ENCODE data around the gene PRSS22.

- TF ChIP-seq, protein P1, sequence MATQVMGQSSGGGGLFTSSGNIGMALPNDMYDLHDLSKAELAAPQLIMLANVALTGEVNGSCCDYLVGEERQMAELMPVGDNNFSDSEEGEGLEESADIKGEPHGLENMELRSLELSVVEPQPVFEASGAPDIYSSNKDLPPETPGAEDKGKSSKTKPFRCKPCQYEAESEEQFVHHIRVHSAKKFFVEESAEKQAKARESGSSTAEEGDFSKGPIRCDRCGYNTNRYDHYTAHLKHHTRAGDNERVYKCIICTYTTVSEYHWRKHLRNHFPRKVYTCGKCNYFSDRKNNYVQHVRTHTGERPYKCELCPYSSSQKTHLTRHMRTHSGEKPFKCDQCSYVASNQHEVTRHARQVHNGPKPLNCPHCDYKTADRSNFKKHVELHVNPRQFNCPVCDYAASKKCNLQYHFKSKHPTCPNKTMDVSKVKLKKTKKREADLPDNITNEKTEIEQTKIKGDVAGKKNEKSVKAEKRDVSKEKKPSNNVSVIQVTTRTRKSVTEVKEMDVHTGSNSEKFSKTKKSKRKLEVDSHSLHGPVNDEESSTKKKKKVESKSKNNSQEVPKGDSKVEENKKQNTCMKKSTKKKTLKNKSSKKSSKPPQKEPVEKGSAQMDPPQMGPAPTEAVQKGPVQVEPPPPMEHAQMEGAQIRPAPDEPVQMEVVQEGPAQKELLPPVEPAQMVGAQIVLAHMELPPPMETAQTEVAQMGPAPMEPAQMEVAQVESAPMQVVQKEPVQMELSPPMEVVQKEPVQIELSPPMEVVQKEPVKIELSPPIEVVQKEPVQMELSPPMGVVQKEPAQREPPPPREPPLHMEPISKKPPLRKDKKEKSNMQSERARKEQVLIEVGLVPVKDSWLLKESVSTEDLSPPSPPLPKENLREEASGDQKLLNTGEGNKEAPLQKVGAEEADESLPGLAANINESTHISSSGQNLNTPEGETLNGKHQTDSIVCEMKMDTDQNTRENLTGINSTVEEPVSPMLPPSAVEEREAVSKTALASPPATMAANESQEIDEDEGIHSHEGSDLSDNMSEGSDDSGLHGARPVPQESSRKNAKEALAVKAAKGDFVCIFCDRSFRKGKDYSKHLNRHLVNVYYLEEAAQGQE (IDR thresholded peaks at IDR 0.05; ENCODE audit: unreplicated experiment), result no peak
- TF ChIP-seq EZH2 (IDR thresholded peaks at IDR 0.05; ENCODE audit: low read depth, unreplicated experiment) (no peak), CTCF (conservative IDR thresholded peaks at IDR 0.05; ENCODE audit: low read depth in 2 of 2) (no peak), CREB1 (CRISPR knock-in tag; IDR thresholded peaks at IDR 0.05; ENCODE audit: low read depth) (0 out of 2 replicates have a peak, but pooled peaks have one; percentile 28), POLR2AphosphoS5 (IDR thresholded peaks at IDR 0.05; ENCODE audit: low read depth) (no peak; the same call in 1 of the 2 replicates), EZH2phosphoT487 (IDR thresholded peaks at IDR 0.05; ENCODE audit: unreplicated experiment) (no peak), ZNF114 (CRISPR knock-in tag; IDR thresholded peaks at IDR 0.05) (no peak), ETS1 (IDR thresholded peaks at IDR 0.05) (no peak)
Observed at GRCh38 chr16:2857451-2858244, at the start of gene PRSS22.

Data from GM23338 (cell line).